Upper lobe of right lung (tissue), 1 donor: Measurements from ENCODE around the gene GOLM1. TPM values are rescaled to one million over a fixed set of nuclear protein-coding genes. Genes with fewer than 3 reads are reported as not detected.
A peak's percentile ranks its signal among the peaks of the same experiment; 100 is the strongest.

Source experiments
- ATAC-seq: fragments of 200-7000 bp; cut with Tn5 transposase; one replicate; pipeline ENCODE4 v1.9.1; 2020; ENCODE audit warnings: mild to moderate bottlenecking, moderate library complexity
- DNase-seq: peaks from one replicate; pipeline ENCODE4 v3.0.0-alpha.2; 2020
- H3K27ac ChIP-seq: fragments of 200-600 bp; one replicate; pipeline ENCODE4 v1.8.0; 2022
- H3K27me3 ChIP-seq: fragments of 200-600 bp; one replicate; pipeline ENCODE4 v1.8.0; 2022; ENCODE audit warnings: mild to moderate bottlenecking
- H3K36me3 ChIP-seq: fragments of 200-600 bp; one replicate; pipeline ENCODE4 v1.8.0; 2022
- H3K4me1 ChIP-seq: fragments of 200-600 bp; one replicate; pipeline ENCODE4 v1.8.0; 2022
- H3K4me3 ChIP-seq: fragments of 200-600 bp; one replicate; pipeline ENCODE4 v1.8.0; 2022; ENCODE audit warnings: mild to moderate bottlenecking
- H3K9me3 ChIP-seq: fragments of 200-600 bp; one replicate; pipeline ENCODE4 v1.8.0; 2022
- CTCF ChIP-seq: fragments of 200-600 bp; IDR thresholded peaks from one replicate; pipeline ENCODE4 v1.8.0; 2022; ENCODE audit warnings: antibody characterized with exemption
- intact Hi-C: fragments of 100-400 bp; cut with DNase I; formaldehyde crosslinking; loops from one replicate; pipeline ENCODE4 v1.11.0; 2022
- total RNA-seq: library from RNA; stranded (reverse); fragmentation: NEBNext Ultra II Directional; extraction: Animal tissue kit (Norgen Biotek cat#: 25700); gene quantifications from one replicate; pipeline ENCODE4 v1.2.1, GENCODE V29; 2021
- donor health status: DM: no; HTN: yes; CAD: no; lungs with severe emphysema.

GOLM1 gene
- total RNA-seq, 1 donor from 2014 or later, result 15.4 TPM

- H3K27me3 ChIP-seq, result no peaks in the 10 kb centered on the region
- DNase-seq, result no peak
- intact Hi-C loops, result no loop called here
- no peaks in the 10 kb centered on the region for H3K4me1 ChIP-seq
- no peaks in the 10 kb centered on the region for H3K9me3 ChIP-seq
- H3K4me3 ChIP-seq, result no peak overlapping the region
- no peak for ATAC-seq
- no peak for TF ChIP-seq CTCF
- H3K36me3 ChIP-seq, result no peaks in the 10 kb centered on the region
- no peak overlapping the region for H3K27ac ChIP-seq
Observed at GRCh38 chr9:86042199-86042978, 57.0 kb downstream of the GOLM1 start.

GRCh38 chr9:86041311-86041741 is 58.0 kb downstream of the GOLM1 start:
- Histone ChIP-seq H3K27ac (no peak overlapping the region), H3K36me3 (no peaks in the 10 kb centered on the region), H3K9me3 (no peaks in the 10 kb centered on the region), H3K4me1 (no peaks in the 10 kb centered on the region), H3K27me3 (no peaks in the 10 kb centered on the region), H3K4me3 (no peak overlapping the region)
- TF ChIP-seq CTCF, result no peak
- intact Hi-C loops, result no loop called here
- DNase-seq, result no peak
- peak; percentile 13 for ATAC-seq

- no peak for DNase-seq
- no peak for ATAC-seq
- no peaks in the 10 kb centered on the region for H3K27me3 ChIP-seq
- no peak for TF ChIP-seq CTCF
- no peak overlapping the region for H3K27ac ChIP-seq
- H3K9me3 ChIP-seq, result no peaks in the 10 kb centered on the region
- no peaks in the 10 kb centered on the region for H3K4me1 ChIP-seq
- intact Hi-C loops, result no loop called here
- H3K4me3 ChIP-seq, result no peak overlapping the region
- H3K36me3 ChIP-seq, result no peaks in the 10 kb centered on the region
Observed at GRCh38 chr9:86040861-86041155, 58.5 kb downstream of the GOLM1 start.

GRCh38 chr9:86039991-86040860 is 59.1 kb downstream of the GOLM1 start:
- H3K27me3 ChIP-seq, result no peaks in the 10 kb centered on the region
- no peak overlapping the region for H3K27ac ChIP-seq
- no peaks in the 10 kb centered on the region for H3K4me1 ChIP-seq
- no peak for DNase-seq
- no peaks in the 10 kb centered on the region for H3K36me3 ChIP-seq
- TF ChIP-seq CTCF, result no peak
- ATAC-seq, result no peak
- no peaks in the 10 kb centered on the region for H3K9me3 ChIP-seq
- H3K4me3 ChIP-seq, result no peak overlapping the region
- intact Hi-C loops, result no loop called here

GRCh38 chr9:86036555-86036954 is 62.8 kb downstream of the GOLM1 start:
- Histone ChIP-seq H3K27me3 (no peaks in the 10 kb centered on the region), H3K9me3 (no peaks in the 10 kb centered on the region), H3K27ac (no peak overlapping the region), H3K4me3 (no peak overlapping the region), H3K36me3 (peaks cover 7% of the 10 kb centered on the region), H3K4me1 (no peaks in the 10 kb centered on the region)
- ATAC-seq, result no peak
- no peak for DNase-seq
- intact Hi-C loops, result no loop called here
- no peak for TF ChIP-seq CTCF
